ENCODE results near the gene ATG4B. TPM values are rescaled to one million over a fixed set of nuclear protein-coding genes. Genes with fewer than 3 reads are reported as not detected.
"Not testable (repeated sequence)": the region's sequence is repeated elsewhere in the genome, so short reads cannot be mapped to it uniquely, and the experiment has no call there.

ATG4B gene
- 70.9 and 72.8 TPM in 2 replicates for total RNA-seq (2022)
- percentile 68 among the genes with signal in this experiment for Bru-seq, nascent RNA
- percentile 77 among the genes with signal in this experiment for BruChase-seq, experiment 1, labeled RNA remaining after a 6-hour chase
- percentile 77 among the genes with signal in this experiment for BruChase-seq, experiment 2, labeled RNA remaining after a 2-hour chase
- long read RNA-seq, transcript ATG4B-205 (13 exons, 2,878 nt): major isoform, 49 of 123 reads
- long read RNA-seq, partial matches to known transcripts: 27 of 123 reads
- long read RNA-seq, other reads (novel, unspliced or antisense): 40 of 123 reads

- CTCF ChIA-PET: interaction anchor here (1.0 kb wide), 1 partner anchor 55 kb away, joined by 3 read pairs; no protein-coding TSS in a partner anchor
- peaks cover 14% of the 10 kb centered on the region for H3K36me3 Mint-ChIP-seq (ENCODE audit: insufficient read depth, unreplicated experiment)
These were observed at the start of gene ATG4B, which contains the start of gene THAP4 for GRCh38 chr2:241637018-241637794. ATG4B (plus strand) TSS chr2:241637693; CDS start chr2:241637715, 22 bp downstream. THAP4 (minus strand) TSS chr2:241637158; CDS start chr2:241637017, 141 bp downstream.

GRCh38 chr2:241589863-241590262 lies 47.6 kb upstream of the ATG4B start:
- BruUV-seq (replicated peaks); H3K27ac Mint-ChIP-seq (ENCODE audit: low read depth, unreplicated experiment); H3K27me3 Mint-ChIP-seq (ENCODE audit: insufficient read depth, unreplicated experiment); DNase-seq (ENCODE audit: unreplicated experiment); POLR2A ChIA-PET; intact Hi-C loops (cut with micrococcal nuclease); H3K4me3 Mint-ChIP-seq (ENCODE audit: unreplicated experiment); H3K4me1 Mint-ChIP-seq (ENCODE audit: insufficient read depth, unreplicated experiment): not testable (repeated sequence)
- CTCF ChIA-PET: interaction anchor here (0.6 kb wide), 2 partner anchors 8 to 14 kb away, joined by 3 to 4 read pairs; no protein-coding TSS in a partner anchor
- Mint-ChIP-seq H3K36me3 (ENCODE audit: insufficient read depth, unreplicated experiment) (peaks cover 69% of the 10 kb centered on the region), H3K9me3 (ENCODE audit: unreplicated experiment) (peaks cover 10% of the 10 kb centered on the region)

More at GRCh38 chr2:241637018-241637794, at the start of gene ATG4B, which contains the start of gene THAP4:
- TF ChIP-seq CTCF (IDR thresholded peaks at IDR 0.05; ENCODE audit: unreplicated experiment): no peak
- Mint-ChIP-seq H3K9me3 (ENCODE audit: unreplicated experiment) (no peaks in the 10 kb centered on the region), H3K27me3 (ENCODE audit: insufficient read depth, unreplicated experiment) (no peaks in the 10 kb centered on the region), H3K4me1 (ENCODE audit: insufficient read depth, unreplicated experiment) (peaks cover 34% of the 10 kb centered on the region), H3K27ac (ENCODE audit: low read depth, unreplicated experiment) (peak within 1 kb of the TSS; percentile 86), H3K4me3 (ENCODE audit: unreplicated experiment) (peak within 1 kb of the TSS; percentile 90)
- intact Hi-C loops (cut with micrococcal nuclease): loop anchor here (10.0 kb wide), 1 partner anchor 282 kb away; the partner anchor contains the start of gene FARP2
- POLR2A ChIA-PET: interaction anchor here (0.7 to 2.8 kb wide), 14 partner anchors 11 to 535 kb away, joined by 3 to 26 read pairs (median 3); partner anchors contain the start of genes BOK, D2HGDH, DTYMK and ING5
- DNase-seq (ENCODE audit: unreplicated experiment): peak; percentile 86
- BruUV-seq (replicated peaks): no TSS peak

- CTCF ChIA-PET: interaction anchor here (0.6 kb wide), 2 partner anchors 15 to 199 kb away, joined by 3 read pairs; no protein-coding TSS in a partner anchor
These were observed 46.7 kb upstream of the ATG4B start for GRCh38 chr2:241590496-241591455.

GRCh38 chr2:241592126-241592845 lies 45.2 kb upstream of the ATG4B start:
- H3K4me3 Mint-ChIP-seq (ENCODE audit: unreplicated experiment): no peak overlapping the region
- H3K9me3 Mint-ChIP-seq (ENCODE audit: unreplicated experiment): no peaks in the 10 kb centered on the region
- no peaks in the 10 kb centered on the region for H3K27me3 Mint-ChIP-seq (ENCODE audit: insufficient read depth, unreplicated experiment)
- intact Hi-C loops (cut with micrococcal nuclease): no loop called here
- no peak overlapping the region for H3K27ac Mint-ChIP-seq (ENCODE audit: low read depth, unreplicated experiment)
- DNase-seq (ENCODE audit: unreplicated experiment): no peak
- no peak for TF ChIP-seq CTCF (IDR thresholded peaks at IDR 0.05; ENCODE audit: unreplicated experiment)
- CTCF ChIA-PET: no interaction called here
- no peaks in the 10 kb centered on the region for H3K4me1 Mint-ChIP-seq (ENCODE audit: insufficient read depth, unreplicated experiment)
- peaks cover 61% of the 10 kb centered on the region for H3K36me3 Mint-ChIP-seq (ENCODE audit: insufficient read depth, unreplicated experiment)
- POLR2A ChIA-PET: no interaction called here
- BruUV-seq (replicated peaks): no TSS peak

More at GRCh38 chr2:241590496-241591455, 46.7 kb upstream of the ATG4B start:
- BruUV-seq (replicated peaks); H3K27me3 Mint-ChIP-seq (ENCODE audit: insufficient read depth, unreplicated experiment); H3K27ac Mint-ChIP-seq (ENCODE audit: low read depth, unreplicated experiment); H3K4me1 Mint-ChIP-seq (ENCODE audit: insufficient read depth, unreplicated experiment); DNase-seq (ENCODE audit: unreplicated experiment); H3K4me3 Mint-ChIP-seq (ENCODE audit: unreplicated experiment); intact Hi-C loops (cut with micrococcal nuclease): not testable (repeated sequence)
- Mint-ChIP-seq H3K36me3 (ENCODE audit: insufficient read depth, unreplicated experiment) (peaks cover 66% of the 10 kb centered on the region), H3K9me3 (ENCODE audit: unreplicated experiment) (peaks cover 10% of the 10 kb centered on the region)
- POLR2A ChIA-PET: interaction anchor here (0.6 to 0.9 kb wide), 2 partner anchors 96 to 240 kb away, joined by 4 to 5 read pairs; partner anchors contain the start of gene DTYMK

Data from MCF 10A (cell line).